ENCODE measurements around the gene TMEM14A.

TMEM14A gene

DNA sequence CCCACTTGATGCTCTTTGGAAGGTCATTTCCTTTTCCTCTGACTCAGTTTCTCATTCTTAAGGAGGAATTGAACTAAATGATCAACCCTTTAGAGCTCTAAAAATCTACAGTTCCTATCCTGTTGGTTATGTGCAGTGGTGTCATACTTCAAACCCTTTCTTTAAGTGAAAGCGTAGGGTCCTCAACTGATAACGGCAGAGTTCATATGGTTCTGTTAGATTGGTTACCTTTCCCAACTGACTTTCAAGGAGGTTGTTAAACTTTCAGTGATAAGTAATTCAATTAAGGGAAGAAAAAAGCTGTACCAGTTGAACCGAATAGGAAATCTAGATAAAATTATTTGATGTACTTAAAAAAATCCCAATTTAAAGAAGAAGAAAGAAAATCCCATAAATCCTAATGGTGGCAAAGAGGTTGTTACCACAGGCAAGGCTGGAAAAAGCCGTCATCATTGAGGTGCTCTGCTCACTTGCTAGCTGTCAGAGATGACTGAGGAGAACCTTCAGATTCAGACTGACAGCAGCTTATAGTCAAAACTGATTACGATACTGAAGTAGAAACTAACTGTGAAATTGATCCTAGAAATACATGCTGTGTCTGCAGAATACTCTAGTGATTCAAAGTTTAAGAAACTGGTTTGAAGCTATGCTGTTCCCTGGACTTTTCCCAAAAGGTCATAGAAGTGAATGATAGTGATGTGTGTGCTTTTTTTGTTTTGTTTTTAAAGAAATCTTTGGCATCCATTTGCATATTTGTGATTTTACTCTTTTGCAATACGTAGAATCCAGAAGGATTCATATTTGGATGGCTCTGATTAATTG, 16.2 kb downstream of the TMEM14A start:
- Mint-ChIP-seq H3K27me3 (ENCODE audit: low read depth, poor library complexity) (peaks cover 8% of the 10 kb centered on the region), H3K4me1 (no peaks in the 10 kb centered on the region), H3K9me3 (no peaks in the 10 kb centered on the region), H3K4me3 (no peak overlapping the region), H3K36me3 (ENCODE audit: low read depth) (peaks cover 30% of the 10 kb centered on the region), H3K27ac (no peak overlapping the region)
- no peak for DNase-seq
- TF ChIP-seq, protein P1, sequence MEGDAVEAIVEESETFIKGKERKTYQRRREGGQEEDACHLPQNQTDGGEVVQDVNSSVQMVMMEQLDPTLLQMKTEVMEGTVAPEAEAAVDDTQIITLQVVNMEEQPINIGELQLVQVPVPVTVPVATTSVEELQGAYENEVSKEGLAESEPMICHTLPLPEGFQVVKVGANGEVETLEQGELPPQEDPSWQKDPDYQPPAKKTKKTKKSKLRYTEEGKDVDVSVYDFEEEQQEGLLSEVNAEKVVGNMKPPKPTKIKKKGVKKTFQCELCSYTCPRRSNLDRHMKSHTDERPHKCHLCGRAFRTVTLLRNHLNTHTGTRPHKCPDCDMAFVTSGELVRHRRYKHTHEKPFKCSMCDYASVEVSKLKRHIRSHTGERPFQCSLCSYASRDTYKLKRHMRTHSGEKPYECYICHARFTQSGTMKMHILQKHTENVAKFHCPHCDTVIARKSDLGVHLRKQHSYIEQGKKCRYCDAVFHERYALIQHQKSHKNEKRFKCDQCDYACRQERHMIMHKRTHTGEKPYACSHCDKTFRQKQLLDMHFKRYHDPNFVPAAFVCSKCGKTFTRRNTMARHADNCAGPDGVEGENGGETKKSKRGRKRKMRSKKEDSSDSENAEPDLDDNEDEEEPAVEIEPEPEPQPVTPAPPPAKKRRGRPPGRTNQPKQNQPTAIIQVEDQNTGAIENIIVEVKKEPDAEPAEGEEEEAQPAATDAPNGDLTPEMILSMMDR (IDR thresholded peaks at IDR 0.05), result no peak

GRCh38 chr6:52689857-52690256, 18.9 kb downstream of the TMEM14A start:
- H3K9me3 Mint-ChIP-seq, result peaks cover 6% of the 10 kb centered on the region
- H3K4me3 Mint-ChIP-seq, result no peak overlapping the region
- TF ChIP-seq, protein P1 (IDR thresholded peaks at IDR 0.05), result no peak
- no peak overlapping the region for H3K27ac Mint-ChIP-seq
- H3K27me3 Mint-ChIP-seq (ENCODE audit: low read depth, poor library complexity), result peaks cover 15% of the 10 kb centered on the region
- no peaks in the 10 kb centered on the region for H3K4me1 Mint-ChIP-seq
- DNase-seq, result no peak
- peaks cover 14% of the 10 kb centered on the region for H3K36me3 Mint-ChIP-seq (ENCODE audit: low read depth)

GRCh38 chr6:52691718-52692117, 20.8 kb downstream of the TMEM14A start:
- no peak overlapping the region for H3K27ac Mint-ChIP-seq
- H3K27me3 Mint-ChIP-seq (ENCODE audit: low read depth, poor library complexity), result peaks cover 15% of the 10 kb centered on the region
- DNase-seq, result no peak
- H3K9me3 Mint-ChIP-seq, result peaks cover 6% of the 10 kb centered on the region
- H3K4me3 Mint-ChIP-seq, result no peak overlapping the region
- TF ChIP-seq, protein P1 (IDR thresholded peaks at IDR 0.05), result no peak
- no peaks in the 10 kb centered on the region for H3K4me1 Mint-ChIP-seq
- H3K36me3 Mint-ChIP-seq (ENCODE audit: low read depth), result peaks cover 9% of the 10 kb centered on the region

GRCh38 chr6:52693773-52694172, 22.9 kb downstream of the TMEM14A start:
- TF ChIP-seq, protein P1 (IDR thresholded peaks at IDR 0.05), result no peak
- Mint-ChIP-seq H3K4me3 (no peak overlapping the region), H3K4me1 (no peaks in the 10 kb centered on the region), H3K36me3 (ENCODE audit: low read depth) (peaks cover 1% of the 10 kb centered on the region), H3K27me3 (ENCODE audit: low read depth, poor library complexity) (peaks cover 11% of the 10 kb centered on the region), H3K27ac (no peak overlapping the region), H3K9me3 (peaks cover 6% of the 10 kb centered on the region)
- DNase-seq, result no peak

- DNase-seq, result no peak
- H3K9me3 Mint-ChIP-seq, result peaks cover 6% of the 10 kb centered on the region
- H3K4me3 Mint-ChIP-seq, result no peak overlapping the region
- H3K4me1 Mint-ChIP-seq, result no peaks in the 10 kb centered on the region
- TF ChIP-seq, protein P1 (IDR thresholded peaks at IDR 0.05), result no peak
- H3K36me3 Mint-ChIP-seq (ENCODE audit: low read depth), result no peaks in the 10 kb centered on the region
- H3K27ac Mint-ChIP-seq, result no peak overlapping the region
- peaks cover 10% of the 10 kb centered on the region for H3K27me3 Mint-ChIP-seq (ENCODE audit: low read depth, poor library complexity)
Observed at GRCh38 chr6:52694404-52694803, 23.5 kb downstream of the TMEM14A start.

- Mint-ChIP-seq H3K27ac (no peak overlapping the region), H3K36me3 (ENCODE audit: low read depth) (no peaks in the 10 kb centered on the region), H3K4me3 (no peak overlapping the region), H3K27me3 (ENCODE audit: low read depth, poor library complexity) (peaks cover 6% of the 10 kb centered on the region), H3K9me3 (peaks cover 6% of the 10 kb centered on the region), H3K4me1 (no peaks in the 10 kb centered on the region)
- DNase-seq, result no peak
- TF ChIP-seq, protein P1 (IDR thresholded peaks at IDR 0.05), result no peak
Observed at GRCh38 chr6:52696418-52696817, 25.5 kb downstream of the TMEM14A start.

All from nephron progenitor cell (in vitro differentiated cells).